H1 (cell line): Measurements from ENCODE around the gene C2orf76. TPM values are rescaled to one million over a fixed set of nuclear protein-coding genes. Genes with fewer than 3 reads are reported as not detected.

Source experiments
- CBX8 ChIP-seq: fragments of 300-800, 300-1000 bp; sonication (generic); IDR thresholded peaks from 2 replicates; pipeline ENCODE4 v1.7.1; 2016; ENCODE audit warnings: low read depth, low read length, borderline replicate concordance
- EP300 ChIP-seq, 2 experiments: IDR thresholded peaks; 1 replicate in 1 of 2; 2 replicates in 1 of 2; pipeline ENCODE4 v1.6.1; 2011 to 2012; ENCODE audit warnings: low read depth in 2 of 2, low read length in 2 of 2, mild to moderate bottlenecking in 2 of 2, borderline replicate concordance in 1 of 2, inconsistent platforms in 1 of 2, moderate library complexity in 1 of 2
- FOSL1 ChIP-seq: IDR thresholded peaks from 2 replicates; pipeline ENCODE4 v1.6.1; 2011; ENCODE audit warnings: mild to moderate bottlenecking, low read depth, low read length, moderate library complexity; ENCODE audit not compliant: insufficient read depth
- TBP ChIP-seq: IDR thresholded peaks from 2 replicates; pipeline ENCODE4 v1.6.1; 2011; ENCODE audit warnings: low read depth, low read length, improper control_type of control experiment
- USF2 ChIP-seq: IDR thresholded peaks from 2 replicates; pipeline ENCODE4 v1.6.1; 2011; ENCODE audit warnings: low read length, improper control_type of control experiment
- YY1 ChIP-seq: IDR thresholded peaks from 2 replicates; pipeline ENCODE4 v1.6.1; 2011; ENCODE audit warnings: low read depth, mild to moderate bottlenecking, low read length
- ZNF274 ChIP-seq: IDR thresholded peaks from 2 replicates; pipeline ENCODE4 v1.7.0; 2012; ENCODE audit warnings: low read length, borderline replicate concordance; ENCODE audit errors: extremely low read depth
- polyA plus RNA-seq, 7 experiments: library from polyadenylated mRNA; depleted of rRNA in 3 of 7; stranded (reverse) in 5 of 7; unstranded in 2 of 7; fragments of >200 nt in 5 of 7; fragments of 200-250 nt in 2 of 7; gene quantifications; 1 replicate in 5 of 7; 2 replicates in 1 of 7; 4 replicates in 1 of 7; pipeline versions ENCODE4 v1.2.1 to v1.2.3, GENCODE V29; 2011 to 2013; ENCODE audit warnings: missing spikeins in 2 of 7, mixed read lengths in 2 of 7
- total RNA-seq: library from RNA; stranded (reverse); fragmentation: NEBNext Ultra II Directional; extraction: Animal tissue kit (Norgen Biotek cat#: 25700); gene quantifications from 2 replicates; pipeline ENCODE4 v1.2.1, GENCODE V29; 2021

The C2orf76 gene
- total and polyA plus RNA-seq, 2 of the 8 experiments (the other 6 are each of a cell fraction or from before 2014, with no cell fraction given): 4.4 to 5.0 TPM

- TF ChIP-seq YY1 (no peak), EP300 (IDR thresholded peaks at IDR 0.05; ENCODE audit: borderline replicate concordance in 1 of 2, low read depth in 2 of 2, low read length in 2 of 2) (no peak), TBP (no peak), CBX8 (no peak), FOSL1 (no peak), ZNF274 (no peak), USF2 (no peak)
Observed at GRCh38 chr2:119377294-119377992, 10.8 kb upstream of the C2orf76 start (continued).
